ENCODE measurements around the gene SNAPIN.

- TF ChIP-seq, protein P1, sequence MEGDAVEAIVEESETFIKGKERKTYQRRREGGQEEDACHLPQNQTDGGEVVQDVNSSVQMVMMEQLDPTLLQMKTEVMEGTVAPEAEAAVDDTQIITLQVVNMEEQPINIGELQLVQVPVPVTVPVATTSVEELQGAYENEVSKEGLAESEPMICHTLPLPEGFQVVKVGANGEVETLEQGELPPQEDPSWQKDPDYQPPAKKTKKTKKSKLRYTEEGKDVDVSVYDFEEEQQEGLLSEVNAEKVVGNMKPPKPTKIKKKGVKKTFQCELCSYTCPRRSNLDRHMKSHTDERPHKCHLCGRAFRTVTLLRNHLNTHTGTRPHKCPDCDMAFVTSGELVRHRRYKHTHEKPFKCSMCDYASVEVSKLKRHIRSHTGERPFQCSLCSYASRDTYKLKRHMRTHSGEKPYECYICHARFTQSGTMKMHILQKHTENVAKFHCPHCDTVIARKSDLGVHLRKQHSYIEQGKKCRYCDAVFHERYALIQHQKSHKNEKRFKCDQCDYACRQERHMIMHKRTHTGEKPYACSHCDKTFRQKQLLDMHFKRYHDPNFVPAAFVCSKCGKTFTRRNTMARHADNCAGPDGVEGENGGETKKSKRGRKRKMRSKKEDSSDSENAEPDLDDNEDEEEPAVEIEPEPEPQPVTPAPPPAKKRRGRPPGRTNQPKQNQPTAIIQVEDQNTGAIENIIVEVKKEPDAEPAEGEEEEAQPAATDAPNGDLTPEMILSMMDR (IDR thresholded peaks at IDR 0.05; ENCODE audit: low read length): no peak
- TF ChIP-seq EZH2phosphoT487 (IDR thresholded peaks at IDR 0.05; ENCODE audit: low read length): no peak
Measured at GRCh38 chr1:153649863-153650235, 8.7 kb upstream of the SNAPIN start.

Data from MM.1S (cell line).